Keratinocyte (primary cell): ENCODE measurements around the gene FAM240A.

Experiments
- CTCF ChIP-seq, 3 experiments: IDR thresholded peaks in 1 of 3; conservative IDR thresholded peaks in 1 of 3; optimal IDR thresholded peaks in 1 of 3; 2 replicates in 2 of 3; 3 replicates in 1 of 3; pipeline versions ENCODE3 to v1.5.1; 2011; ENCODE audit warnings: low read length in 3 of 3, mild to moderate bottlenecking in 3 of 3, moderate library complexity in 2 of 3, control low read depth in 1 of 3, inconsistent platforms in 1 of 3; ENCODE audit not compliant: insufficient read depth in 2 of 3; ENCODE audit errors: extremely low read depth in 1 of 3
- EZH2 ChIP-seq: IDR thresholded peaks from one replicate; pipeline ENCODE4 v1.6.1; 2012; ENCODE audit warnings: inconsistent platforms, mild to moderate bottlenecking, low read length, moderate library complexity

GRCh38 chr3:46629551-46630517, 17.5 kb downstream of the FAM240A start:
- TF ChIP-seq CTCF (optimal IDR thresholded peaks at IDR 0.05 in 1 of 3, IDR thresholded peaks at IDR 0.05 in 1 of 3, conservative IDR thresholded peaks at IDR 0.05 in 1 of 3; ENCODE audit: extremely low read depth in 1 of 3, insufficient read depth in 2 of 3, low read length in 3 of 3): peak; percentile 94 to 98 (median 96)
- TF ChIP-seq EZH2: no peak
